ENCODE measurements around the gene KLHDC10.
"Not testable (repeated sequence)": the region's sequence is repeated elsewhere in the genome, so short reads cannot be mapped to it uniquely, and the experiment has no call there.

DNA sequence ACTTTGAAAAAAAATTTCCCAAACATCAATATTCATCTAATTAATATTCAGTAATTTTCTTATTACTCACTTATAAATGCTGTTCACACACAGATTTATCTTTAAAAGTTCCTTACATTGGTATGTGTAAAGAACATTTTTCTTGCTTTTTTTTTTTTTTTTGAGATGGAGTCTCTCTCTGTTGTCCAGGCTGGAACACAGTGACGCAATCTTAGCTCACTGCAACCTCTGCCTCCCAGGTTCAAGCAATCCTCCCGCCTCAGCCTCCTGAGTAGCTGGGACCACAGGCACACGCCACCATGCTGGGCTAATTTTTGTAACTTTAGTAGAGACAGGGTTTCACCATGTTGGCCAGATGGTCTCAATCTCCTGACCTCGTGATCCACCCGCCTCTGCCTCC lies 114.0 kb downstream of the KLHDC10 start:
- not testable (repeated sequence) for TF ChIP-seq CTCF (optimal IDR thresholded peaks at IDR 0.05 in 1 of 3, IDR thresholded peaks at IDR 0.05 in 1 of 3, conservative IDR thresholded peaks at IDR 0.05 in 1 of 3; ENCODE audit: extremely low read depth in 1 of 3, insufficient read depth in 2 of 3, low read length in 3 of 3); EZH2 (IDR thresholded peaks at IDR 0.05; ENCODE audit: low read length)
